ENCODE results near the gene ZDHHC8. TPM values are rescaled to one million over a fixed set of nuclear protein-coding genes. Genes with fewer than 3 reads are reported as not detected.

The ZDHHC8 gene
- total RNA-seq, 4 donors from 2014 or later = 11.8 to 27.8 (median 16.4) TPM

DNA sequence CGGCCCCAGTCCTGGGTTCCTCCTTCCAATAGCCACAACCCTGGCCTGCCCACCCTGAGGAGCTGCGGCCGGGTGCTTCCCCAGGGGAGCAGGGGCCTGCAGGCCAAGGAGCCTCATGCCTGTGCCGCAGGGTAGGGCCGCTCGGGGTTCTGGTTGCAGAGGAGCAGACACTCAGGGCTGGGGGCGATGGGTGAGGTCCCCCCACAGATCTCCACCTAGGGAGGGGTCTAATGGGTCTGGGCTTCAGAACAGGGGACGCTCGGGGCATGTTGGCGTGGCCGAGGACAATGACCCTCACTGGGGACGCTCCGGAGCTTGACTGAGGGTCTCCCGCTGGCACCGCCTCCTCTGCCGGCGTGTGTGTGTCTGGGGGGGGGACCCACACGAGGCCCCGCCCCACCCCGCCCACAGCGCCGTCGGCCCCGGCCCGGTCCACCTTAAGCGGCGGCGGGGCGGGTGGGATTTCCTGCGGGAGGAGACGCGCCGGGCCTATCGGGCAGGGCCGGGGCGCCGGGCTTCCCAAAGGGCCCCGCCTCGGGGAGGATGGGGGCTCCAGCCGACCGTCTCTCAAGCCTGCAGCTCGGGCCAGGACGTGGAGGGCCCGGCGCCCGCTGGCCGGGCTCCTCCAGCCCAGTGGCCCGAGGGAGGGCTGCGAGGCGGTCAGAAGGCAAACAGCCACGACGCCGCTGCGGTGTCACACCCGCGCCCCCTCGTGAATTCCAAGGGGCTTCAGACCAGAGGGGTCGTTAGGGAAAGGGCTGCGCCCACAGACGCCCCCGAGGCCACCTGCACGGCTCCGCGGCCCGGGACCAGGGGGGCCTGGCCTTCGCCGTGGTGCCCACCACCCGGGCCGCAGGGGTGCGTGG lies 640 bp upstream of the ZDHHC8 start:
- Histone ChIP-seq H3K27ac (peak overlapping the region; percentile 74 to 99 (median 94)), H3K9me3 (no peaks in the 10 kb centered on the region), H3K4me3 (peak overlapping the region; percentile 48 to 99), H3K27me3 (no peaks in the 10 kb centered on the region), H3K4me1 (peaks cover 4 to 49% (median 31%) of the 10 kb centered on the region in 3 donors), H3K36me3 (peaks cover 0 to 22% of the 10 kb centered on the region in 2 donors)
- ATAC-seq = peak; percentile 93
- WGBS, 2 donors (ENCODE audit: low coverage in 1 of 2) = no CpG with 5 or more reads among the region's 70 CpGs
- TF ChIP-seq POLR2AphosphoS5 (IDR thresholded peaks at IDR 0.05) (peak; percentile 25), EP300 (IDR thresholded peaks at IDR 0.05) (no peak), POLR2A (IDR thresholded peaks at IDR 0.05) (peak in 1 of 2 donors; percentile 36)
- TF ChIP-seq, protein P1, sequence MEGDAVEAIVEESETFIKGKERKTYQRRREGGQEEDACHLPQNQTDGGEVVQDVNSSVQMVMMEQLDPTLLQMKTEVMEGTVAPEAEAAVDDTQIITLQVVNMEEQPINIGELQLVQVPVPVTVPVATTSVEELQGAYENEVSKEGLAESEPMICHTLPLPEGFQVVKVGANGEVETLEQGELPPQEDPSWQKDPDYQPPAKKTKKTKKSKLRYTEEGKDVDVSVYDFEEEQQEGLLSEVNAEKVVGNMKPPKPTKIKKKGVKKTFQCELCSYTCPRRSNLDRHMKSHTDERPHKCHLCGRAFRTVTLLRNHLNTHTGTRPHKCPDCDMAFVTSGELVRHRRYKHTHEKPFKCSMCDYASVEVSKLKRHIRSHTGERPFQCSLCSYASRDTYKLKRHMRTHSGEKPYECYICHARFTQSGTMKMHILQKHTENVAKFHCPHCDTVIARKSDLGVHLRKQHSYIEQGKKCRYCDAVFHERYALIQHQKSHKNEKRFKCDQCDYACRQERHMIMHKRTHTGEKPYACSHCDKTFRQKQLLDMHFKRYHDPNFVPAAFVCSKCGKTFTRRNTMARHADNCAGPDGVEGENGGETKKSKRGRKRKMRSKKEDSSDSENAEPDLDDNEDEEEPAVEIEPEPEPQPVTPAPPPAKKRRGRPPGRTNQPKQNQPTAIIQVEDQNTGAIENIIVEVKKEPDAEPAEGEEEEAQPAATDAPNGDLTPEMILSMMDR (IDR thresholded peaks at IDR 0.05) = no peak

- Histone ChIP-seq H3K4me1 (peaks cover 4 to 60% (median 42%) of the 10 kb centered on the region in 3 donors), H3K36me3 (peaks cover 0 to 11% of the 10 kb centered on the region in 2 donors), H3K4me3 (peak overlapping the region; percentile 75 to 99), H3K27ac (peak overlapping the region in 3 of 4 donors; percentile 92 to 99 (median 95)), H3K27me3 (no peaks in the 10 kb centered on the region), H3K9me3 (no peaks in the 10 kb centered on the region)
- TF ChIP-seq EP300 (IDR thresholded peaks at IDR 0.05) = no peak
- no peak for TF ChIP-seq POLR2A (IDR thresholded peaks at IDR 0.05)
- no peak for TF ChIP-seq POLR2AphosphoS5 (IDR thresholded peaks at IDR 0.05)
- TF ChIP-seq, protein P1 (IDR thresholded peaks at IDR 0.05) = no peak
- no CpG with 5 or more reads among the region's 72 CpGs for WGBS, 2 donors (ENCODE audit: low coverage in 1 of 2)
- ATAC-seq = no peak
These were observed 468 bp downstream of the ZDHHC8 start for GRCh38 chr22:20131859-20132685.

DNA sequence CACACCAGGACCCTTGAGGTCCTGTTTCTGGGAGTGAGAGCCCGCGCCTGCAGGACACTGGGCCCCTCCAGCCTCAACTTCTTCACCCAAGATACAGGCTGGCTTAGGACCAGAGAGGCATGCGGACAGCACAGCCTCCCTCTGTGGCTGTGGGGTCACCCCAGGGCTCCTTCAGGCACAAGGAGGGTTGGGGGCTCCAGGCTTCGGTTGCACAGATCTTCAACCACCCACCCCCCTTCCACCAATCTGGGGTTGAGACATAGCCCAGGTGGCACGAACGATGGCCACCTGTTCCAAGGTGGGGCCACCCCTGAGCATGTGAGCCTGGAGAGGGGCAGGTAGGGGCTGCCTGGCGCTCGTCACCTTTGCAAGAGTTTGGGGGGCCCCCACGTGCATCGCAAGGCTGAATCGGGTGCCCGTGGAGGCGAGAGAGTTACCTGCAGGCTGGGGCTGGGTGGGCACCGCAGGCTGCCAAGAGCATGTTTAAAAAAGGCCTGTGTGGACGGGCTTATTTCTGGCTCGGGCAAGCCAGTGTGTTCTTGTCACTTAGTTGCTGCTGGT lies 1.2 kb downstream of the ZDHHC8 start:
- Histone ChIP-seq H3K27me3 (no peaks in the 10 kb centered on the region), H3K36me3 (peaks cover 0 to 4% of the 10 kb centered on the region in 2 donors), H3K4me3 (peak overlapping the region; percentile 75 to 99), H3K4me1 (peaks cover 4 to 67% (median 49%) of the 10 kb centered on the region in 3 donors), H3K9me3 (no peaks in the 10 kb centered on the region), H3K27ac (peak overlapping the region in 2 of 4 donors; percentile 95 to 99)
- 56% methylated on average over 6 of the region's 16 CpGs; no CpG with 5 or more reads in 1 of the 2 donors for WGBS, 2 donors (ENCODE audit: low coverage in 1 of 2)
- no peak for ATAC-seq
- TF ChIP-seq EP300 (IDR thresholded peaks at IDR 0.05) (no peak), POLR2AphosphoS5 (IDR thresholded peaks at IDR 0.05) (no peak), POLR2A (IDR thresholded peaks at IDR 0.05) (no peak)
- TF ChIP-seq, protein P1 (IDR thresholded peaks at IDR 0.05) = no peak

DNA sequence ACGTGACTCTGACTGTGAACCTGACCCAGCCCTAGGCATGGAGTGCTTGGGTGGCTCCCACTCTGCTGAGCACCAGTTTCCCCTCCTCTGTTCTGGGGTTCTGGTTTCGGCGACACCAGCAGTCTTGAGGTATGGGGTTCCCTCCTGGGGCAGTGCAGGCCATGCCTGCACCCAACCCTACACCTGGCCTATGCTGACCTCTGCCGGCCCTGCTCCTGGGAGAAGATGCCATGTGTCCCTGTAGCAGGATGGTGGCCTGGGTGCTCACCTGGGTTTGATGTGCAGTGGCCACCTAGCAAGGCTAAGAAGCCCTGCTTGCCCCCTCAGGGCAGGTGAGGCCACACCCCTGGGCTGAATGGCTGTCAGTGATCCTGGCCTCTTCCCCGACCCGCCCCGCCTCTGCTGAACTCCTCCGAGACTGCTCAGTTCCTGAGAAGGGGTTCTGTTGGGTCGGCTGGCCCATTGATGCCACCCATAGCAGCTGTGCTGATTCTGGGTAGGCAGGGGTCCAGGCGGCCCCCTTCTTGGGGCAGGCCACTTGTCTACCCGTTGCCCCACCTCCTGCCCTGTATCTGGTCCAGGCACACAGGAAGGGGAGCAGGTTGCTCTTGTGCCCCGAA lies 2.4 kb downstream of the ZDHHC8 start:
- H3K4me1 ChIP-seq = peaks cover 4 to 78% (median 52%) of the 10 kb centered on the region in 3 donors
- no peaks in the 10 kb centered on the region for H3K27me3 ChIP-seq
- no peaks in the 10 kb centered on the region for H3K9me3 ChIP-seq
- H3K27ac ChIP-seq = peak overlapping the region in 1 of 4 donors; percentile 19
- no peak overlapping the region for H3K4me3 ChIP-seq
- TF ChIP-seq POLR2A (IDR thresholded peaks at IDR 0.05) = no peak
- TF ChIP-seq, protein P1 (IDR thresholded peaks at IDR 0.05) = no peak
- TF ChIP-seq POLR2AphosphoS5 (IDR thresholded peaks at IDR 0.05) = no peak
- no peak for TF ChIP-seq EP300 (IDR thresholded peaks at IDR 0.05)
- WGBS, 2 donors (ENCODE audit: low coverage in 1 of 2) = 20% methylated on average over 2 of the region's 12 CpGs; no CpG with 5 or more reads in 1 of the 2 donors
- peaks cover 0 to 1% of the 10 kb centered on the region in 2 donors for H3K36me3 ChIP-seq
- ATAC-seq = no peak
